ENCODE results near the gene PAK5. TPM values are rescaled to one million over a fixed set of nuclear protein-coding genes. Genes with fewer than 3 reads are reported as not detected.

Gene PAK5
- total and polyA plus RNA-seq, 2 experiments from 2014 or later = 0.57 to 1.1 TPM

- TF ChIP-seq ZNF462 (CRISPR knock-in tag; IDR thresholded peaks at IDR 0.05) (no peak), EZH2 (IDR thresholded peaks at IDR 0.05; ENCODE audit: low read depth, unreplicated experiment) (no peak), NANOG (IDR thresholded peaks at IDR 0.05; ENCODE audit: borderline replicate concordance) (no peak), CREB1 (CRISPR knock-in tag; IDR thresholded peaks at IDR 0.05; ENCODE audit: low read depth) (no peak), ZNF114 (CRISPR knock-in tag; IDR thresholded peaks at IDR 0.05) (no peak), JUNB (IDR thresholded peaks at IDR 0.05; ENCODE audit: unreplicated experiment) (no peak), EZH2phosphoT487 (IDR thresholded peaks at IDR 0.05; ENCODE audit: unreplicated experiment) (no peak), REST (IDR thresholded peaks at IDR 0.05; ENCODE audit: unreplicated experiment) (no peak), POLR2AphosphoS5 (IDR thresholded peaks at IDR 0.05; ENCODE audit: low read depth) (no peak)
Observed at GRCh38 chr20:9699181-9699580, 139.7 kb downstream of the PAK5 start (continued).
